DND-41 (cell line): ENCODE results near the gene UHRF2.

ENCODE experiments used
- CTCF ChIP-seq: IDR thresholded peaks from 2 replicates; pipeline ENCODE4 v1.5.1; 2012; ENCODE audit warnings: borderline replicate concordance, low read length, moderate library complexity, mild to moderate bottlenecking; ENCODE audit not compliant: poor library complexity, severe bottlenecking; ENCODE audit errors: extremely low read depth
- EZH2 ChIP-seq: IDR thresholded peaks from 3 replicates; pipeline ENCODE4 v1.6.1; 2012; ENCODE audit warnings: borderline replicate concordance, low read depth, mild to moderate bottlenecking, moderate library complexity, low read length, inconsistent platforms; ENCODE audit not compliant: severe bottlenecking

DNA sequence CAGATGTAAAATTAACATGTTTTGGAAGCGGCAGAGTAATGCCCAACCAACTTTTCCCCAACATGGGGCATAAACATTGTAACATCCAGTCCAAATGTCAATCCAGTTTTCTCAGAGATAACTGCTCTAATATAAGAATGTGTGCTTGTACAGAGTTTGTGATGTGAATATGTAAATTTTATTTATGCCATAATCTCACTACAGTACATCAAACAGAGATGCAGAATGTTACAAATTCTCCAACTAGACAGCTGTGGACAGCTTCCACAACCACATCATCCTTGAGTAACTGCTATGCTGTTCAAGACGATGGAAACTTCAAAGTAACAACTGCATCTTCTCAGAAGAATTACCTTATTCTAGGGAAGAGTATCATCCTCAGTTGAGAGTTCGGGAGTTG lies 122.6 kb downstream of the UHRF2 start:
- TF ChIP-seq CTCF (no peak), EZH2 (no peak)
